GM23248 (cell line): ENCODE results near the gene CST5.

Source experiments
- EZH2 ChIP-seq: fragments of 200-600 bp; sonication (generic); IDR thresholded peaks from 2 replicates; pipeline ENCODE4 v1.6.1; 2018; ENCODE audit warnings: antibody characterized with exemption, mild to moderate bottlenecking; ENCODE audit not compliant: insufficient read depth, poor library complexity, severe bottlenecking
- EZH2phosphoT487 ChIP-seq: fragments of 200-600 bp; sonication (generic); IDR thresholded peaks from 2 replicates; pipeline ENCODE4 v1.6.1; 2018; ENCODE audit warnings: antibody characterized with exemption, moderate library complexity, mild to moderate bottlenecking, low read depth; ENCODE audit not compliant: insufficient read depth

DNA sequence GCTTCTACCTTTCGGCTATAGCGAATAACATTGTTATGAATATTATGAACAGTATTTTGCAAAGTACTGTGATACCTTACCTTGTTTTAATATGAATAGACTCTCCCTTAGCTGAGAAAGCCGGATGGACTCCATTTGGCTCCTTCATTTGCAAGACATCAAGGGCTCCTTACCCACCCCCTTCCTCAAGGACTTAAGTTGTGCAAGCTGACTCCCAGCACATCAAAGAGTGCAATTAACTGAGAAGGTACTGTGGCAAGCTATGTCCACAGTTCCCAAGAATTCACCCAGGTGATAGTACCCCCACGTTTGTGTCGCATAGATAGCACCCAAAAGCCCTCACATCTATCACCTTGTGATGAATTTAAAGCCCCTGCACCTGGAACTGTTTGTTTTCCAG lies 11.2 kb downstream of the CST5 start:
- TF ChIP-seq EZH2 = no peak
- no peak for TF ChIP-seq EZH2phosphoT487
